Measurements from ENCODE around the gene SYNM.

SYNM gene

GRCh38 chr15:99145005-99145404 is 40.1 kb downstream of the SYNM start:
- no peak for DNase-seq

GRCh38 chr15:99145778-99146177 is 40.9 kb downstream of the SYNM start:
- DNase-seq: no peak

DNA sequence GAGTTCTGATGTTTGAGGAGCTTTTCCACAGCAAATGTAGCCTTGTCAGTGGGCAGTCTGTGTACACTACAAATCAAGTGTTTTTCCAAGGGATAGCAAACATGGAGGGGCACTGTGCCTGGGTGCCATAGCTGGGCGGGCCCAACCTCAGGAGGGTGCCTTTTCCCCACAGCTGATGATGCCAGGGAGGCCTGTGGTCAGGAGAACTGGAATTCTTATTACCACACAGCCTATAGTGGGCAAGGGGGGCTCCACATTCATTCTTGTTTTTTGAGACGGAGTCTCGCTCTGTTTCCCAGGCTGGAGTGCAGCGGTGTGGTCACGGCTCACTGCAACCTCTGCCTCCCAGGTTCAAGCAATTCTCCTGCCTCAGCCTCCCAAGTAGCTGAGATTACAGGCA is 41.8 kb downstream of the SYNM start:
- DNase-seq: no peak

GRCh38 chr15:99148851-99149276 is 44.0 kb downstream of the SYNM start:
- DNase-seq: no peak

DNA sequence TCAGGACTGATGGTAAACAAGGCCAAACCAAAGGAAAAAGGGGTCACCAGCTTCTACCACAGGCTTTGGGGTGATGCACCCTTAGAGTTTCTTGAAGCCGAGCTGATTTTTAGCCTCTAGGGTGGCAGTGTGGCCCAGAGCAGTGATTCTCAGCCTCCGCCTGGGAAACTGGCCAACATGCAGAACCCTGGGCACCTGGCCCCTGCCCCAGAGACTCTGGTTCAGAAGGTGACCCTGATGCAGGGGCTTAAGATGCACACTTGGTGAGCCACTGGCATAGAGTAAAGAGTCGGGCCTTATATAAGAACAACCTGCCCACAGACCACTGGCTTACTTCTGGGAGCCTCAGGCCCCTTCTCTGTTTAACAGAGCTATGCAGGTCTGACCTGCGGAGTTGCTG is 44.5 kb downstream of the SYNM start:
- no peak for DNase-seq

DNA sequence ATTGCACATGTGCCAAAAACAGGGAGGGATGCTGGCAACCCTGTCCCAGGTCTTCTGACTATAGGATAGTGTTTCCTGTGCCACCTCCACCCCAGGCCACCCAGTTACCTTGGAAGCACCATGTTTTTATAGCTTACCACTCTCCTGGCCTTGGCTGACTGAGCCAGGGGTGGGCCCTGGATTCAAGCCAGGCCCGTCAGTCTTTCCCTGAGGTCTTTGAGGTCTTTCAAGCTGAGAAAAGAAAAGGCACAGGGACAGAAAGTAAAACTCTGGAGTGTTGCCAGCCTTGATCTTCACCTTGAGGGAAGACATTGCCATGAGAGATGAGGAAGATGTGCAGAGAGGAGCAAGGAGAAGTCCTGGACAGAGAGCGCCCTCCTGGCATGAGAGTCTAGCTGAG is 46.3 kb downstream of the SYNM start:
- DNase-seq: no peak

GRCh38 chr15:99153026-99153535 is 48.2 kb downstream of the SYNM start:
- no peak for DNase-seq

GRCh38 chr15:99154271-99154670 is 49.4 kb downstream of the SYNM start:
- no peak for DNase-seq

DNA sequence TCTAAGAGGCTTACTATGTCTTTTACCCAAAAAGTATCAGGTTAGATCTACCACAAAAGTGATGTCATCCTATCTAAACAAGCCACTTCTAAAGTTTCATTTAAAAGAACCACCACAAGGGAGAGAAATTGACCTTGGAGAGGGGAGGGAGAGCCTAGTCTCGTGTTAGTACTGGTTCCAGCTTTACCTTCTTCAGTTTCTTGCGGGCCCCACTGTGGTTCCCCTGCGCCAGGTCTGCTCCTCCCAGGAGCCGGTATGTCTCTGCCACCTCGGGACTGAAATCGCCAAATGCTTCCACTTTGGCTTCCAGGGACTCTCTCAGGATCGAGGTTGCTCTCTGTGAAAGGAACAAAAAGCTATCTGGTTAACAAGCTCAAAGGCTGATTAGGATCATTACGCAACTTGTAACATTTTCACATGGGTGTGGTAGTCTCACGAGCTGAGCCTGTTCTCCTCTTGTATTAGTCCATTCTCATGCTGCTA is 51.1 kb downstream of the SYNM start:
- peak; percentile 43 for DNase-seq

GRCh38 chr15:99157456-99157855 is 52.6 kb downstream of the SYNM start:
- no peak for DNase-seq

DNA sequence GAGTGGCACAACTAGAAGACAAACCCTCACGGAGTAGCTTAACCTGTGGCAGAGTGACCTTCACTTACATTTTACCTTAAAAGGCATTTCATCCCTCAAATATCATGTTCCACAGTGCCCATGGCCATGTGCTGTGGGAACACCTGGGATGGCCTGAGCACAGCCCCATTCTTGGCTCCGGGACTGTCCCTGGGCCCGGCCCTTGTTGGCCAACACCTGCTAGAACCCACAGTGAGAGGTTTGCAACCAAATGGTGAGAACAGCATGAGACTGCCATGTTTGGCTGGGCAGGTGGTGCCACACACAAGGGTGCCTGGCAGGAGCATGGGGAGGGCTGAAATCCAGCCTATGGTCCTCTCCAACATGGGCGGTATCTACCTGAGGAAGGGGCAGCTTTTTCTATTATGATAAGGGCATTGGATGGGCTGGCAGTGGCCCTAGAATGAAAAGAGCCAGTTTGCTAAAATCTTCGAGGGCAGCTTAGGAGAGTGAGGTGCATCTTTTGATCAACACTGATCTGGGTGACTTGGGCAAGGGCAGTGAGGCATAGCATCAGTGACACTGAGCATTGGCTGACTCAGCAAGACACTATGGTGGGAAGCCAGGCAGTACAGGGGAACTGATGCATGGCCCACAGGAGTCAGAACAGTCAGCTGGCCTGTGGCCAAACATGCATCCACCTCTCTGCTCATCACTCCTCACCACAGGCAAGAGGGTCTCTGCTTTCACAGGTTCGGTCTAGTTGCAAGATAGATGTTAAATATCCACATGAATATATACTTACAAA is 53.9 kb downstream of the SYNM start:
- no peak for DNase-seq

DNA sequence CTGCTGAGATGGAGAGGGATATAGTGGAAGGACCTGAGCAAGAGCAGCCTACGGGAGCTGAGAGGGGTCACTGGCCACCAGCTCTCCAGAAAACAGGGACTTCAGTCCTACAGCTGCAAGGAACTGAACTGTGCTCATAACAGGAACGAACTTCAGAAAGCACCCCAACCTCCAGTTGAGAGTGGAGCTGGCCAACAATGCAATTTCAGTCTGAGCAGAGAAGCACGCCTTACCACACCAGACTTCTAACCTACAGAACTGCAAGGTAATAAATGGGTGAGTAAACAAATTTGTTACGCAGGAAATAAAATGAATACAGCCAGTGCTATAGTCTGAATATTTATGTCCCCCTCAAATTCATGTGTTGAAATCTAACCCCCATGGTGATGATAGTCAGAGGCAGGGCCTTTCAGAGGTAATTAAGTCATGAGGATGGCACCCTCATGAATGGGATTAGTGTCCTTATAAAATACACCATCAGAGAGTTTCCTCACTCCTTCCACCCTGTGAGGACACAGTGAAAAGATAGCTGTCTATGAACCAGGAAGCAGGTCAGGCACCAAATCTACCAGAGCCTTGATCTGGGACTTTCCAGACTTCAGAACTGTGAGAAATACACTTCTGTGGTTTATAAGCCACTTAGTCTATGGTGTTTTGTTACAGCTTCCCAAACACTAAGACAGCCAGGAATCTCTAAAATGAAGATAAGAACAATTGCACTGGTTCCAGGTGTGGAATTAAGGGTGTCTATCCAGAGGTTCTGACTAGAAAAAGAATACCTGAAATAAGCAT is 58.6 kb downstream of the SYNM start:
- no peak for DNase-seq

DNA sequence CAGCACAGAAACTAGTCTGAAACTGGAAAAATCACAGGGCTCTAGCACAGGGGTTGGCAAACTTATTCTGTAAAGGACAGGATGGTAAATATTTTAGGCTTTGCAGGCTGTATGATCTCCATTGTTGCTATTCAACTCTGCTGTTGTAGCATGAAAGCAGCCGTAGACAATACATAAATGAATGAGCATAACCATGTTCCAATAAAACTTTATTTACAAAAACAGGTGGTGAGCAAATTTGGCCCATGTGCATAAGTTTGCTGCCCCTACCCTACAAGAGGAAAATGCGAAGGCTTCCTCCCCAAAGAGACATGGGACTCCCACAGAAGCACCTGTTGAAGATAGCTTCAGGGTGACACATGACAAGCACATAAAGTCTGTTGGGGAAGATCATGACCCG is 59.2 kb downstream of the SYNM start:
- DNase-seq: no peak

GRCh38 chr15:99165020-99165790 is 60.3 kb downstream of the SYNM start:
- DNase-seq: no peak

- no peak for DNase-seq
Measured at GRCh38 chr15:99165956-99166689, 61.2 kb downstream of the SYNM start.

- DNase-seq: no peak
Measured at GRCh38 chr15:99167201-99167600, 62.3 kb downstream of the SYNM start.

DNA sequence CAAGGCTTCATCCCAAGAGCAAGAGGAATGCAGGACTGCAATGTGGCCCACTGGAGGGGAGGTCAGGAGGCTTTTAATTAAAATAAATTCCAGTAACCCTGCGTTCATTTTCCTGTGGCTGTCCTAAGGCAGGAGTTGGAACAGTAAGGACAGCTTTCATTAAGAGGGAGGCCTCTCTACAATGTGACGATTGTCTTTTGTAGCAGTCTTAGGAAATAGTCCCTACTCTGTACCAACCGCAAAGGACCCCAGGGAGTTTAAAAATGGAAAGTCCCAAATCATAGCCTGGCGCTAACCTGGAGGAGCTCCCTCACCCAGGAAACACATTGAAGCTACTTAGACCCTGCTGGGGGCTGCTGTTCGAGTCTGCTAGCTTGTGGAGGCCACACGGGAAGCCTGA is 62.8 kb downstream of the SYNM start:
- DNase-seq: no peak

DNA sequence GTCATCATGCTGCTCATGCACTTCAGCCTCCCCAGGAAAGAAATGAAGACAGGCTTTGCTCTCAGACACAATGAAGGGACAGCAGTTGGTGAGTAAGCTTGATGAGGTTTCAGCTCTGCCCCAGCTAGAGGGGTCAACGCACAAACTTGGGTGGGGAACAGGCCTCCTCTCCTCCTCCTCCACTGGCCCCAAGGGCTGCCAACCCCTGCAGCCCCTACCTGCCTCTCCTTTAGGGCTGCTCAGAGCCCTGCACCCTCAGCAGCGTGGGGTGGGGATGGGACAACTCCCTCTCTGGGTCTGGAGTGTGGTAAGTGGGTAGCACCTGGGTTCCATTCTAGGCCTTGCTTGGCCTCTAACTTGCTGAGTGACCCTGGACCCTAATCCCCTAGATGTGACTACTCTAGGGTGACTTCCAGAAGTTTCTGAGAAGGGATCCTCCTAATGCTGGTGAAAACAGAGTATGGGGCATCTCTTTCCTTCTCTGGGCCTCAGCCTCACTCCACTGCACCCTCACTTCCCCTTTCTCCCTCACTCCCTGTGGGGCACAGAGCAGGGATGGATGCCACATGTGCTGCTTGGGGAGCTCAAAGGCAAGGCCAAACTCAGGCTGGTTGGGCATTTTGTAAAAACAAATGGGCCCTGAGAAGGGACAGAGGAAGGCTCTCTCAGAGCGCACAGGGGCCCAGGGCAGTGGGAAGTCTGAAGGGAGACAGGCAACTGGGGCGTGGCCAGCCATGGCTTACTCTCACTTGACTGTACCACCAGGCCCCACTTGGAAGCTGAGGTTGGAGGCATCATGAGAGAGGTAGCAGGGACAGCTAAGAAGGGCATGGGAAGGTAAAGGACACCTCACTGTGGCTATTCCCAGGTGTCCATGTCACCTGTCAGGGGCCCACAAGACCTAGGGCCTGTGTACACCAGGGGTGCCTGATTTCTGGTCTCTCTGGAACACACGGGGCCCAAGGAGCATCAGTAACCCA is 64.0 kb downstream of the SYNM start:
- DNase-seq: no peak

- peak; percentile 86 for DNase-seq
Measured at GRCh38 chr15:99169769-99170311, 65.0 kb downstream of the SYNM start.

GRCh38 chr15:99170476-99171065 is 65.7 kb downstream of the SYNM start:
- DNase-seq: no peak
